HG03469 (cell line): ENCODE measurements around the gene DGCR2.
"Not testable (repeated sequence)": the region's sequence is repeated elsewhere in the genome, so short reads cannot be mapped to it uniquely, and the experiment has no call there.

Experiments used
- ATAC-seq: cut with Tn5 transposase; IDR thresholded peaks from one replicate; pipeline ENCODE4 v1.9.1; 2021; ENCODE audit warnings: mild to moderate bottlenecking, moderate library complexity, moderate number of reproducible peaks; ENCODE audit not compliant: unreplicated experiment

The DGCR2 gene

DNA sequence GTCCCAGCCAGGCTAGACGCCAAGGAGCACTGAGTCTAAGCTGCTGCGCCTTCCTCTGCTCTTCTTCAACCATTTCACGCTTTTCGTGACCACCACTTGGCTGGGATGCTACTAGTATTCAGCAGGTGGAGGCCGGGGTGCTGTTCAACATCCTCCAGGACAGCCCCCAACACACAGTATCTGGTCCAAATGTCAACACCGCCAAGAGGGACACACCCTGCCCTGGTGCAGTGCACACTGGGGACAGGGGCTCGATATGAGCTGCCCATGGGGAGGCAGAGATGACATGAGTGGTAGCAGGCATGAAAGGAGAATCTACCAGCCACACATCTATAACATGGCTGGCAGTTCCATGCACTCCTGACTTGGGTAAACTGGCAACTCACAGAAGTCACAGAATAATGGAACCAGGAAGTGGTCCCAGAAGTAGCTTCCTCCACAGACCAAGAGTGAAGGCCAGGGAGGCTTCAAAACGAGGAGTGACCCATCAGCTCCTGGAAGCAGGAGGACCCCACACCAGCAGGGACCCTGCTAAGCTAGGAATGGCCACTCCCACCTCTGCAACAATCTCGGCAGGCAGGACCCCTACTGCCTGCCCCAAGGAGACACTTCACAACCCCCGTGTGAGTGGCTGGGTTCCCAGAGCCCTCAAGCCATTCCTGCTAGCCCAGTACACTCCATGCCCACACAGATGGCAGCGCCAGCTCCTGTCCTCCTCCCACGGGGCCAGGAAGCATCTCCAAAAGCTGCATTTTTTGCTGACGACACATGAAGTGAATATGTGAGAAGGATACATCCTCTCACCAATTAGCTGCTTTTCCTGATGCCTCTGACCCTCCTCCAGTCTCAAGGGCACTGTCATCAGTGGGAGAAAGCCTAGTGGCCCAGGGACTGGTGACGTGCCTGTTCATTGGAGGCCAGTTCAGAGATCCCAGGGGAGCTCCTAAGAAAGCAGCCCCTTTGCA lies 78.8 kb downstream of the DGCR2 start:
- ATAC-seq = no peak

- no peak for ATAC-seq
These were observed 79.7 kb downstream of the DGCR2 start for GRCh38 chr22:19042285-19043120.

DNA sequence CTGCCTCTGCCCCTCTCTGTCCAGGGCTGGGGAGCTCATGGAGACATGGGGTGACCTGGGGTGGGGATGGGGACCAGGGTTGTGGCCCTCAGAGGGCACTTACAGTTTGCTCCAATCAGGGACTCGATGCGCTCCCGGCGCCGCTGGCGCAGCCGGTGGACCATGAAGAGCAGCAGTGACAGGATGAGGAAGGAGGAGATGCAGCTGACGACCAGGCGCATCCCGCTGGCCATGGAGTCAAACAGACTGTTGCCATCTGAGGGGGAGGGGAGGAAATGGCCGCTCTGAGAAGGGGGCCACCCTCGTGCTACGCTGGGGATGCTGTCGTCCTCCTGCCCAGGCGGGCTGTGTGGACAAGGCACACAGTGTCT lies 80.5 kb downstream of the DGCR2 start:
- ATAC-seq = no peak

- no peak for ATAC-seq
These were observed 81.1 kb downstream of the DGCR2 start for GRCh38 chr22:19040888-19041703.

DNA sequence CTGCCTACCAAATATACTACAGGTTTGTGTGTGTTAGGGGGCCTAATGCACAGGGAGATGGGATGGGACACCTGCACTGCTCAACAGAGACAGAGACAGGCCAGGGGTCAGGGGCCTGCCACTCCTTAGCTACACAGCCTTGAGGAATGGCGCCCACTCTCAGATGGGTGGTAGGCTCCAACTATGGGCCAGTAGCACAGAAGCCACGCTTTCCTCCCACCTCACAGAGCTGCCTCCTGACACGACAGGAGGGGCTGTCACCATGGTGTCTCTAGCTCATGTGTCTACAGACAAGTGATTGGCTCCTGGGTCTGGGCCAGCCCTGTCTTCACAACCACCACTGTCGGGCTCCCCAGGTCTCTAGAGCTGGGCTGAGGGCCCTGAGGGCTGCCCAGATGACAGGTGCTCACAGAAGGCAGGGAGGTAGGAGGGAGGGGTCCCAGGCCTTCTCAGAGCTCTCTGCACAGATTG lies 81.8 kb downstream of the DGCR2 start:
- ATAC-seq = no peak

- no peak for ATAC-seq
These were observed 82.4 kb downstream of the DGCR2 start for GRCh38 chr22:19039796-19040280.

DNA sequence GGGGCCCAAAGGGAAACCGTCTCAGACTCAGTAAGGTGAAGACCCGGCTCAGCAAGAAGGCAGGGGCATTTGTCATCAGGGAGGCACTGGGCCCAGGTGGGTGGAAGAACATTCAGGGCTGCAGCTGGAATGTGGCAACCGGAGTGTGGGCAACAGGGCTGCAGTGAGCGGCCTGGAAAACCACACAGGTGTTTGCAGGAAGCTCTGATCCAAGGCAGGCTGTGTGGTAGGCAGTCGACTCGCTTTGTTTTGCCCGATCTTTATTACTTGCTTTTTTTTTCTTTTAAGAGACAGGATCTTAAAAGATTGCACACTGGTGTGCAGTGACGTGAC lies 82.8 kb downstream of the DGCR2 start:
- ATAC-seq = no peak

DNA sequence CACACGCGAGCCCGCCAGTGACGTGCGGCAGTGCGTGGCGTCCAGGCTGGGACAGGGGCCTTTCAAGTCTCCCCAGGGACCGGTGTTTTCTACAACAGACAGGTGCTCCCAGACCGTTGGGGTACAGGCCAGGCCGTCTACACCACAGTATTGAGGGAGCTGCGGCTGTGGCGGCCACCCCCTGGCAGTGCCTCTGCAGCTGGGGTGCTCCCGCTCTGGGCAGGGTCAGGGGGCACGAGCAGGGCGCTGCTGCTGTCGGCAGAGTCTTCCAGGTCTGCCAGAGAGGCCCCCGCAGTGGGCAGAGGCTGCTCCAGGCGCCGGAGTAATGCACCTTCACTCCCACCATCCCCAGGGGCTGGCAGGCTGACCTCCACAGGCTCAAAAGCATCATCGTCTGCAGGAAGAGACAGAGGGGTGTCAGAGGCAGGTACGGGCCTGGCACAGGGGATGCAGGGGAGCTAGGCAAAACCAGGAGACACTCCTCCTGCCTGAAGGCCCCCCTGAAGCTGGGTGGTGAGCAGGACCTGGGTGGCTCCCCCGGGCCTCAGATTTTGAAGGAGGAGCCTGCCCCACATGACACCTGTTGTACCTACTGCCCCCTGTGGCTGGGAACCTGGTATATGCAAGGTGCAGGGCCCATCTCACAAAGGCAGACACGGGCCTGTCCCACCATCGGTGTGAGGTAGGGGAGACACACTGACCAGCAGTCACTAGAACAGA lies 83.3 kb downstream of the DGCR2 start:
- no peak for ATAC-seq

DNA sequence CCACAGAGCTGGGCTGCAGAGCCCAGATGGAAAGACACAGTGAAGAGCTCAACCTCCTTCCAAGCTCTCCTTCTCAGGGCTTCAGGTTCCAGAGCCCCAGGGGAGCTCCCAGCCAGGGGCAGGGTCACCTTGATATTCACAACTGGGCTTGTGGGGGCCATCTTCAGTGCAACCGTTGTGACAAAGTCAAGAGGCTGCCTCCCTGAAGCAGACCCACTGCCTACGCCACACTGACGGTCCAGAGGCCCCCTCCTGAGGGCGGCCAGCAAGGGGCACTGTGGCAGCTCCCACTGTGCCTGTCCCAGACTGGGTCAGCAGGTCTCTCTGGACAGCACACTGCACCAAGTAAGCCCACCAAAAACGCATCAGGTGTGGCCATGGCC lies 84.1 kb downstream of the DGCR2 start:
- ATAC-seq = no peak

GRCh38 chr22:19037282-19038163 lies 84.7 kb downstream of the DGCR2 start:
- ATAC-seq = no peak

DNA sequence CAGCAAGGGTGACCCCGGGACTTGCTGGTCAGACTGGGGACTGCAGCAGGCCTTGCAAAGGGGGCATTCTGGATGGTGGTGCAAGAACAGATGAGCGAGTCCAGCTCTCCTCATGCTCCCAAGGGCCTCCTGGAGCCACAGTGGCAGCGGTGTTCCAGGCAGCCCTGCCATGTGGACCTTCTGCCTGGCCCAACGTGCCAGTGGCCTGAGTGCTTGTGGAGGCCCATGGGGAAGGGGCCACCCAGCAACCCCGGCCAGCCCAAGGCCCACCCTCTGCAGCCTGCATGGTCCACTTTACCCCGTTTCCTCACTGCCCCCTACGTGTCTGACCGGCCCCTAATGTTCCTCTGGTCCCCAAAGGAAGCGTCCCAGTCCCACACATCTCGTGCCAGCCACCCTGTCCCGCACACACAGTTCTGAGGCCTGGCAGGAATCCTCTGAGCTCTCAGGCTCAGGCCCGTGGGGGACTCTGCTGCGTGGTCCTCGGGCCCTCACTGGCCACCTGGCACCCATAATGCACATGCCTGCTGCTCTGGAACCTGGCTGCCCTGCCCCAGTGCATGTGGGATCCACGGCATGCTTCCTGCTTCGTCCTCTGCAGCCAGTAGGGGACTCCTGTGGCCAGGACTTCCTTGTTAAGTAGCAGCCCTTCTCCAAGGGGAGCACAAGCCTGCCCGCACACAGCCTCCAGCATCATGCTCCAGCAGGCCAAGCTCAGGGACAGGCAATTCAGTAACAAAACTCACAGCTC lies 85.5 kb downstream of the DGCR2 start:
- no peak for ATAC-seq

- no peak for ATAC-seq
These were observed 86.0 kb downstream of the DGCR2 start for GRCh38 chr22:19036229-19036522.

DNA sequence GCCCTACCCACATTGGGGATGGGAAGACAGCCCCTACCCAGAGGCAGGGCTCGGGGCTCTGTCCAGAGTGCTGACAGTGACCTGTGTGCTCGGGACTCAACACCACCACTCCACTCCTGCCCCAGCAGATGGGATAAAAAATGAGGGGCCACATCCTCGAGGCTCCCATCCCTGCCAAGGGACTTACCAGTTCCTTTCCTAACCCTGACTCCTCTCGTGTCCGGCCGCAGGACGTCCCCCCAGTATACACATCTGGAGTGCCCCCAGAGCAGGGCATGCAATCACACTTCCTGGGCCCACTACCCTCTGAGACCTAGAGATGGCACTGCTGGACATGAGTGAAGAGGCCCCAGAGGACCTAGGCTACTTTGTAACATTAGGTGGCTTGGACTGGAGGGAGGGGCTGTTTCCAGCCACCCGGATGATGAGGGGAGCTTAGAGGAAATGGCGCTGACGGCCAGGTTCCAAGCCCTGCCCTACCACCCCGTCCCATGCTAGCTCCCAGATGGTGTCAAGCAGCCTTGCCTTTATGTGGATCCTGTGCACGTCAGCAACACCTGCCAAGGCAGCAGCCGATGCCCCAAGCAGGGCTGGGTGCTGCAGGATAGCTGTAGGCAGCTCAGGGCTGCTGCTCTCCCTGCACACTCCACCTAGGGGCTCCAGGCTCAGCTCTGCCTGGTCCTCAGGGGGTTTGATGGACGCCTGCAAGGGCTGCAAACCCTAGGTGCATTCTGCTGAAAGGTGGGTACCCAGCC lies 86.6 kb downstream of the DGCR2 start:
- no peak for ATAC-seq

GRCh38 chr22:19035126-19035473 lies 87.1 kb downstream of the DGCR2 start:
- ATAC-seq = not testable (repeated sequence)

DNA sequence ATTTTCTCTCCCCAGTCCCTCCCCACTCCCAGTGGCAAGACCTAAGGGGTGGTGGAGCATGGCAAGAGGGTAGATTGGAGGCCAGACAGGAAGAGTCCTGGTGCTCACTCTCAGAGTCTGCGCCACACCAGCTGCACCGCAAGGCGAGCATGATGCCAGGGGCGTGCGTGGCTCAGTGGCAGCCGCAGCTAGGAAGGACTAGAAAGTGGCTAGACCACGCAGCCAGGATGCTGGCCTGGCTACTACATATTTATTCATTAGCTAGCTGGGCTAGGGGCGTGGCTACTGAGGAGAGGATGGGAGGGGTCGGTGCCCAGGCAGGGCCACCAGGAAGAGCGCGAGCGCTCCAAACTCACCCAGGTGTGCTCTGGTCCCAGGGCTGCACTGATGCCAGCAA lies 87.5 kb downstream of the DGCR2 start:
- ATAC-seq = not testable (repeated sequence)

DNA sequence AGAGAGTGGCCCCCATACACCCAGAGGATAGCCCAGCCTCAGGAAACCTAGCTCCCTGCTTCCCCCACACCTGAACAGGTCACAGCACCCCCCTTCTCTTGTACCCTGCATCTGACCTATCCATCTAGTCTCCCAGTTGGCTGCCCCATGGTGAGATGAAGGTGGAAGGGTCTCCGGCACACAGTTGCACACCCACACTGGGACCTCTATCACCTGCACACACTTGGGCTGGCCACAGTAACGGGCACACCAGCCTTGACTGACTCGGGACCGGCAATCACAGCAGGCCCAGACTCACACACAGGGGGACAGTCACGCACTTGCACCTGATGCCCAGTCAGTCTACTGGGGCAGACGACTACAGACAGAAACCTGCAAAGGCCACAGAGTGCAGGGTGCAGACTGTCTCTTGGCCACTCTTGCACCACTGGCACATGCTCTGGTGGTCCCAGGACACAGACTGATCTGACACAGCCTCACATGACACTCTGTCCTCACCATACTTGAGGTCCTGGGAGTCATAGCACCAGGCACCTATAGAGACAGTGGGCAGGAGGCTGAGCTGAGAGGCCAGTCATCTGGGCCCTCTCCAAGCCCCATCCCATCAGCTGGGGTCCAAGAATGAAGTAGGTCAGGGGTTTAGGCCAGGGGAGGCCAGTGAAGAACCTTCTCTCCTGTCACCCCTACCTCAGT lies 88.0 kb downstream of the DGCR2 start:
- not testable (repeated sequence) for ATAC-seq

GRCh38 chr22:19033568-19033905 lies 88.7 kb downstream of the DGCR2 start:
- ATAC-seq = not testable (repeated sequence)
